Osteocyte (in vitro differentiated cells): ENCODE results near the gene NEDD8. TPM values are rescaled to one million over a fixed set of nuclear protein-coding genes. Genes with fewer than 3 reads are reported as not detected.
A peak's percentile ranks its signal among the peaks of the same experiment; 100 is the strongest.

Experiments
- DNase-seq: peaks from one replicate; pipeline ENCODE4 v3.0.0; 2021; ENCODE audit warnings: mixed read lengths; ENCODE audit not compliant: unreplicated experiment; ENCODE audit errors: extremely low spot score
- H3K27ac Mint-ChIP-seq: one replicate; pipeline ENCODE4 v1.8.0; 2021; ENCODE audit warnings: mild to moderate bottlenecking, mixed read lengths; ENCODE audit not compliant: unreplicated experiment
- H3K27me3 Mint-ChIP-seq: one replicate; pipeline ENCODE4 v1.8.0; 2021; ENCODE audit warnings: mixed read lengths; ENCODE audit not compliant: unreplicated experiment
- H3K36me3 Mint-ChIP-seq: one replicate; pipeline ENCODE4 v1.8.0; 2021; ENCODE audit warnings: mixed read lengths; ENCODE audit not compliant: unreplicated experiment
- H3K4me1 Mint-ChIP-seq: one replicate; pipeline ENCODE4 v1.8.0; 2021; ENCODE audit warnings: mixed read lengths; ENCODE audit not compliant: unreplicated experiment
- H3K4me3 Mint-ChIP-seq: one replicate; pipeline ENCODE4 v1.8.0; 2021; ENCODE audit warnings: mild to moderate bottlenecking, moderate library complexity, mixed read lengths; ENCODE audit not compliant: unreplicated experiment
- H3K9me3 Mint-ChIP-seq: one replicate; pipeline ENCODE4 v1.8.0; 2021; ENCODE audit warnings: mixed read lengths; ENCODE audit not compliant: unreplicated experiment
- CTCF ChIP-seq: fragments of 200-600 bp; sonication (generic); IDR thresholded peaks from 2 replicates; pipeline ENCODE4 v1.5.0; 2021; ENCODE audit warnings: antibody characterized with exemption, mild to moderate bottlenecking, moderate library complexity
- total RNA-seq: library from RNA; stranded (reverse); gene quantifications from 2 replicates; pipeline ENCODE4 v1.2.1, GENCODE V29; 2021

Gene NEDD8
- total RNA-seq, 1 donor from 2014 or later = 158 TPM

GRCh38 chr14:24277606-24278321, 45.6 kb upstream of the NEDD8 start:
- no peaks in the 10 kb centered on the region for H3K27me3 Mint-ChIP-seq
- DNase-seq = no peak

GRCh38 chr14:24277071-24277470, 44.9 kb upstream of the NEDD8 start:
- DNase-seq = no peak
- Mint-ChIP-seq H3K27ac (no peak overlapping the region), H3K4me1 (peaks cover 7% of the 10 kb centered on the region), H3K4me3 (no peak overlapping the region), H3K27me3 (no peaks in the 10 kb centered on the region), H3K9me3 (no peaks in the 10 kb centered on the region), H3K36me3 (no peaks in the 10 kb centered on the region)
- no peak for TF ChIP-seq CTCF

More at GRCh38 chr14:24277606-24278321, 45.6 kb upstream of the NEDD8 start:
- Mint-ChIP-seq H3K9me3 (no peaks in the 10 kb centered on the region), H3K4me3 (no peak overlapping the region), H3K36me3 (no peaks in the 10 kb centered on the region), H3K4me1 (peaks cover under 1% of the 10 kb centered on the region), H3K27ac (no peak overlapping the region)
- TF ChIP-seq CTCF = no peak

- DNase-seq = no peak
- H3K36me3 Mint-ChIP-seq = no peaks in the 10 kb centered on the region
- H3K4me3 Mint-ChIP-seq = no peak overlapping the region
- H3K27me3 Mint-ChIP-seq = no peaks in the 10 kb centered on the region
- H3K9me3 Mint-ChIP-seq = no peaks in the 10 kb centered on the region
- H3K27ac Mint-ChIP-seq = no peak overlapping the region
- no peak for TF ChIP-seq CTCF
- H3K4me1 Mint-ChIP-seq = peaks cover 14% of the 10 kb centered on the region
Measured at GRCh38 chr14:24274101-24274543, 42.0 kb upstream of the NEDD8 start.

GRCh38 chr14:24273422-24273998, 41.3 kb upstream of the NEDD8 start:
- Mint-ChIP-seq H3K4me3 (no peak overlapping the region), H3K27me3 (no peaks in the 10 kb centered on the region), H3K27ac (no peak overlapping the region), H3K9me3 (no peaks in the 10 kb centered on the region), H3K36me3 (no peaks in the 10 kb centered on the region), H3K4me1 (peaks cover 14% of the 10 kb centered on the region)
- TF ChIP-seq CTCF = no peak
- DNase-seq = no peak

- no peaks in the 10 kb centered on the region for H3K9me3 Mint-ChIP-seq
- no peak for TF ChIP-seq CTCF
- peaks cover 14% of the 10 kb centered on the region for H3K4me1 Mint-ChIP-seq
- H3K4me3 Mint-ChIP-seq = peak overlapping the region; percentile 93
- no peaks in the 10 kb centered on the region for H3K36me3 Mint-ChIP-seq
- H3K27me3 Mint-ChIP-seq = no peaks in the 10 kb centered on the region
- peak overlapping the region; percentile 89 for H3K27ac Mint-ChIP-seq
- DNase-seq = no peak
Measured at GRCh38 chr14:24272467-24272866, 40.3 kb upstream of the NEDD8 start.
